Measurements from ENCODE around the gene OPRM1. TPM values are rescaled to one million over a fixed set of nuclear protein-coding genes. Genes with fewer than 3 reads are reported as not detected.

OPRM1 gene
- total and polyA plus RNA-seq, 2 of the 8 experiments (the other 6 are each of a cell fraction or from before 2014, with no cell fraction given) = not detected

DNA sequence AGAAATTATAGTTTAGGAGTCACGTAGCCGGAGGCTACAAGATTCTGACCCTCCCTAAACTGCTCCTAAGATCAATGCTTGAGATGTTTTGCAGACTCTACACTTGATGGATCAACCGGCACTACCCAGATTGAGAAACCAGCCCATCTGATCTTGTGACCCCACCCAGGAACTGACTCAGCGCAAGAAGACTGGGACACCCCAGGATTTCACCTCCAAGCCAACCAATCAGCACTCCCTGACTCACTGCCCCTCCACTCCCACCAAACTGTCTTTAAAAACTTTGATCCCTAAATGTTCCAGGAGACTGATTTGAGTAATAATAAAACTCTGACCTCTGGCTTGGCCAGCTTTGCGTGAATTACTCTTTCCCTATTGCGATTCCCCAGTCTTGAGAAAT, 99.8 kb downstream of the OPRM1 start:
- H2BK120ac ChIP-seq (replicated peaks; ENCODE audit: low read depth, low read length) = no peak overlapping the region
- no peak overlapping the region for H3K4me3 ChIP-seq (ENCODE audit: extremely low read depth in 1 of 4, insufficient read depth in 2 of 4, low read depth in 3 of 4, low read length in 4 of 4)
- no peak for TF ChIP-seq CEBPB (IDR thresholded peaks at IDR 0.05; ENCODE audit: low read depth, low read length)
- TF ChIP-seq EZH2 (IDR thresholded peaks at IDR 0.05; ENCODE audit: low read depth, low read length, severe bottlenecking) = no peak
- no peak for TF ChIP-seq RBBP5 (IDR thresholded peaks at IDR 0.05; ENCODE audit: borderline replicate concordance, low read depth, low read length)
- no peak for TF ChIP-seq RXRA (IDR thresholded peaks at IDR 0.05; ENCODE audit: insufficient read depth, low read depth, low read length)
- TF ChIP-seq TCF12 (IDR thresholded peaks at IDR 0.05; ENCODE audit: low read depth, low read length) = no peak
- no peak for TF ChIP-seq KDM4A (IDR thresholded peaks at IDR 0.05; ENCODE audit: low read depth, low read length, severe bottlenecking)
- no peak for TF ChIP-seq BACH1 (IDR thresholded peaks at IDR 0.05; ENCODE audit: low read length)
- TF ChIP-seq POLR2AphosphoS5 (IDR thresholded peaks at IDR 0.05; ENCODE audit: low read depth, low read length) = no peak
- no peak for TF ChIP-seq KDM5A (IDR thresholded peaks at IDR 0.05; ENCODE audit: low read length)
- no peak for TF ChIP-seq RAD21 (IDR thresholded peaks at IDR 0.05 in 1 of 2, conservative IDR thresholded peaks at IDR 0.05 in 1 of 2; ENCODE audit: low read depth in 2 of 2, low read length in 2 of 2)
- H2BK5ac ChIP-seq (ENCODE audit: low read depth, low read length) = no peak overlapping the region
- DNase-seq (ENCODE audit: low read depth in 1 of 2, low spot score in 2 of 2) (no peak), FAIRE-seq (no peak)
- no peak overlapping the region for H3K18ac ChIP-seq (ENCODE audit: extremely low read depth, low read length)
- H3K9me3 ChIP-seq (ENCODE audit: insufficient read depth in 2 of 2, low read depth in 1 of 2, low read length in 1 of 2) = no peaks in the 10 kb centered on the region
- H3K4me1 ChIP-seq (replicated peaks in 1 of 4; ENCODE audit: control insufficient read depth in 3 of 4, insufficient read depth in 4 of 4, low read length in 3 of 4) = peaks cover 0 to 4% (median 0%) of the 10 kb centered on the region in 4 experiments; a peak in 1 of 7 replicates
- no peak overlapping the region for H3K9ac ChIP-seq (replicated peaks in 1 of 4; ENCODE audit: extremely low read depth in 1 of 4, low read depth in 3 of 4, low read length in 3 of 4)
- H3K79me2 ChIP-seq (ENCODE audit: control insufficient read depth in 1 of 2, insufficient read depth in 2 of 2, low read length in 2 of 2) = no peaks in the 10 kb centered on the region
- H2BK15ac ChIP-seq (ENCODE audit: low read length) = no peak overlapping the region
- H3K27ac ChIP-seq (ENCODE audit: low read depth, low read length) = no peak overlapping the region
- H4K5ac ChIP-seq (ENCODE audit: insufficient read length, low read depth, low read length) = no peak overlapping the region
- no peaks in the 10 kb centered on the region for H3K79me1 ChIP-seq (ENCODE audit: low read depth, low read length)
- ChIA-PET POLR2A (ENCODE audit: partially characterized antibody) (no interaction called here), CTCF (ENCODE audit: partially characterized antibody) (interaction anchor here (0.6 to 0.9 kb wide), 3 partner anchors 19 to 233 kb away, joined by 3 read pairs; no protein-coding TSS in a partner anchor)
- H3K56ac ChIP-seq (replicated peaks; ENCODE audit: insufficient read length, low read depth, low read length) = no peak overlapping the region
- H3K23me2 ChIP-seq (ENCODE audit: low read depth, low read length) = no peaks in the 10 kb centered on the region
- no peak overlapping the region for H2BK12ac ChIP-seq (ENCODE audit: low read depth, low read length)
- no peak overlapping the region for H3K23ac ChIP-seq (ENCODE audit: insufficient read length)
- no peak overlapping the region for H2BK20ac ChIP-seq (ENCODE audit: low read length)
- H3K4ac ChIP-seq (replicated peaks; ENCODE audit: insufficient read length, low read depth, low read length) = no peak overlapping the region
- no peak overlapping the region for H3K4me2 ChIP-seq (ENCODE audit: insufficient read depth in 1 of 2, low read depth in 2 of 2, low read length in 2 of 2)
- WGBS, 2 experiments (ENCODE audit: extremely low coverage in 1 of 2, insufficient coverage in 1 of 2, insufficient read length in 1 of 2, insufficient replicate concordance in 2 of 2, low coverage in 1 of 2, low lambda C conversion rate in 2 of 2, missing lambda C conversion rate in 1 of 2) = 93% methylated on average over 6 of the region's 6 CpGs; no CpG with 5 or more reads in 1 of the 2 experiments
- H3K36me3 ChIP-seq (ENCODE audit: control insufficient read depth in 2 of 4, insufficient read depth in 4 of 4, low read length in 3 of 4) = no peaks in the 10 kb centered on the region
- H3K14ac ChIP-seq (ENCODE audit: insufficient read length) = no peak overlapping the region
- no peaks in the 10 kb centered on the region for H3K27me3 ChIP-seq (replicated peaks in 1 of 4; ENCODE audit: control insufficient read depth in 3 of 4, extremely low read depth in 1 of 4, insufficient read depth in 3 of 4, low read length in 3 of 4)
- no peak overlapping the region for H2AFZ ChIP-seq (ENCODE audit: low read length)
- no peak overlapping the region for H2AK5ac ChIP-seq (ENCODE audit: low read depth, low read length)
- H4K20me1 ChIP-seq (replicated peaks in 1 of 2; ENCODE audit: control insufficient read depth in 1 of 2, insufficient read depth in 2 of 2, low read length in 2 of 2) = no peaks in the 10 kb centered on the region
- H4K8ac ChIP-seq (ENCODE audit: extremely low read depth, insufficient read depth, low read length) = no peak overlapping the region
- H4K91ac ChIP-seq (replicated peaks; ENCODE audit: insufficient read length, low read length) = no peak overlapping the region

All from H1 (cell line).